HG03064 (cell line): ENCODE measurements around the gene ESYT2.

Experiments used
- ATAC-seq: cut with Tn5 transposase; IDR thresholded peaks from one replicate; pipeline ENCODE4 v1.9.1; 2021; ENCODE audit warnings: low read depth; ENCODE audit not compliant: unreplicated experiment

ESYT2 gene

GRCh38 chr7:158828133-158829020 lies 932 bp downstream of the ESYT2 start:
- no peak for ATAC-seq

DNA sequence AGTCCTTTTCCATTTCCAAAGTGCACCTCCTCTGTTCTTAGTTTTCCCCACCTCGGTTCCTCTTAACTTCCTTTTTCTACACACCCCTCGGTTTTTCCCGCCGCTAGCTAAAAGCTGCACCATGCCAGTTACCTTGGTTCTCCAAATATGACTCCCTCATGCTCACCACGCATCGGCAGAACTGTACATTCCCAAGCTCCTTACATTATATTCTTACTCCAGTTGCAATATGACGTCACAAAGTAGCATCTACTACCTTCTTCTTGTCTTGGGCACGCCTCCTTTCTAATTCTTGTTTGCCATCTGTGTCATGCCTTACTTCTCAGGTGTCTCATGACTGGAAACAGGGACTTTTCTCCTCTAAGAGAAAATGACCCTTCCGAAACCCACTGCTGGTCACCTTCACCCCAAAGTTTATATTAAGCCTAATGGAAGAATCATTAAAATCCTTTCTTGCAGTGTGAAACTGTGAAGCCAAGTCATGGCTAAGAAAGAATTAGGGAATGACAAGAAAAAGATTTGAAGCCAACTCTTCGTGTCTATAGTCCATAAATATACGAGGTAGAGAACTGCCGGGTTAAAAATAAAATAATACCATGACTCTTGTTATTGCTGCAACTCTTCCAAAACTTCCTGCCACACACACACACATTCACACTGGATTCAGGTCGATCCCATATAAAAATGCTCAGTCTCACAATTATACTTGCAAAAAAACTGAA lies 1.7 kb downstream of the ESYT2 start:
- no peak for ATAC-seq

- ATAC-seq = no peak
Measured at GRCh38 chr7:158825628-158826289, 3.5 kb downstream of the ESYT2 start.

GRCh38 chr7:158824028-158824427 lies 5.3 kb downstream of the ESYT2 start:
- peak; percentile 71 for ATAC-seq

DNA sequence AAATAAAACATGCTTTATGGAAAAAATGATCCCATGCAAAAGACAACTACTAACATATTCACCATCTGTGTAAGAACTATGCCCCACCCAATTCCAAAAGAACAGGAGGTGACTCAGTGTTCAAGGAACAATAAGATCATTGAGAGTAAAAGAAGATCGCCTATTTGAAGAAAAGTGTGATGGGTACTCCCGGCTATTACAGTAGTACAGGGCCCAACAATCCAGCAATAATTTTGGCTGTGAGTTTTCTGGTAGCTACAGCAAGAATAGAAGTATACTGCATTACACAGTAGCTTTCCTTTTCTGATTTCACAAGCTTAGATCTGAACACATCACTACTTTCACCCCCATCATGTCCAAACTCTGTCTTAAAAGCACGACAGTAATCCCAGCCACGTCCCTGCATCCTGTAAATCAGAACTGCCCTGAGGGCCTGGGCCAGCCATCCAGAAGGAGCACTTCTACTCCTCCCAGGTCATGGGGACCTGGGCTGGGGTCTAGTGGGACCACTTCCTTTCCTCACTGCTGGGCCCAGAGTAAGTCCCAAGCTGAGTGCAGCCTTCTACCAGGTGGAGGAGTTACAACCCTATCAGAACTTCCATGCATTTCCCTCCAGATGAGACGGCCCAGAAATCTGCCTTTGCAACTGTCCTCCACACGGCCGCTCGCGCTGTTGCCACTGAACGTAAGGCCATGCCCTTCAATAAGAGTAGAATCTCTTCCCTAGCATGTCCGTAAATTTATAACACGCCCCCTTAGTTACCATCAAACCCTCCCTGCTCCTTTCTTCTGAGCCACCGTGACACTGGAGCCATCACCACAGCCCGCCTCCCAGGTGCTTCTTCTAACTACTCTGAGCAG lies 7.9 kb downstream of the ESYT2 start:
- ATAC-seq = no peak

DNA sequence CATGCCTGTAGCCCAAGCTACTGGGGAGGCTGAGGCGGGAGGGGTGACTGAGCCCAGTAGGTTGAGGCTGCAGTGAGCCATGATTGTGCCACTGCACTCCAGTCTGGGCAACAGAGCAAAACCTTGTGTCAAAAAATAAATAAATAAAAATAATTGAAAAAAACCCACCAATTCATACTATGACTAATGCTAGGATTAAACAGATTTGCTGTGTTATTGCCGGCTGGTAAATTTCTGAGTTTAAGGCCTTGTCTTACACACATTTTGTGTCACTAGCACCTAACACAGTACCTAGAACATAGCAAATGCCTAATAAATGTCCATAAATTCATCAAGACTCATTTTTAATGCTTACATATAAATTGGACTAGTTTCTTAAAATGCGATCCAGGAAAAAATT lies 8.7 kb downstream of the ESYT2 start:
- ATAC-seq = no peak

DNA sequence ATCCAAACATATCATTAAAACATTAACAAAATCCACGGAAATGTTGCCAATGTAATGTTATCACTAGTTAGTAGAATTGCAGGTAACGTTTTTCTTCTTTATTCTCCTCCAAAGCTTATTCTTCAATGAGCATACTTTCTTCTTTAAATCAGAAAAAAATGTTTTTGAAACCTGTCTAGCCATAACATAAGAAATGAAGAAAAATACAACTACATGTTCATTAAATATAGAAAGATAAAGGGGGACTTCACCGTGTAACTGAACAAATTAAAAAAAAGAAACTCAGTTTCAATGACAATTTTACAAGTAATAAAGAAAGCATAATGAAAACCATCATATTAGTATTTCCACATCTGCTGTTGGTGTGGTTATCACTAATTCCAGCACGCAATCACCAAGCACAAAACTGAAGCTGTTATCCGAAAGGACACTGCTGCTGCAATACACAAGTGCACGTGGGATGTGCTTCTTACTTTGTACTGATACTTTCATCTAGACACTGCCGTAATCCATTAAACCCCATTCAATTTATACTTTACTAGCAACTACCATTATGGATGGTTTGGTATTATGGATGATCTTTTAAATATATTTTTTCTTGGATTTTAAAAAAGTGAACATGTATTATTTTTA lies 9.6 kb downstream of the ESYT2 start:
- no peak for ATAC-seq

DNA sequence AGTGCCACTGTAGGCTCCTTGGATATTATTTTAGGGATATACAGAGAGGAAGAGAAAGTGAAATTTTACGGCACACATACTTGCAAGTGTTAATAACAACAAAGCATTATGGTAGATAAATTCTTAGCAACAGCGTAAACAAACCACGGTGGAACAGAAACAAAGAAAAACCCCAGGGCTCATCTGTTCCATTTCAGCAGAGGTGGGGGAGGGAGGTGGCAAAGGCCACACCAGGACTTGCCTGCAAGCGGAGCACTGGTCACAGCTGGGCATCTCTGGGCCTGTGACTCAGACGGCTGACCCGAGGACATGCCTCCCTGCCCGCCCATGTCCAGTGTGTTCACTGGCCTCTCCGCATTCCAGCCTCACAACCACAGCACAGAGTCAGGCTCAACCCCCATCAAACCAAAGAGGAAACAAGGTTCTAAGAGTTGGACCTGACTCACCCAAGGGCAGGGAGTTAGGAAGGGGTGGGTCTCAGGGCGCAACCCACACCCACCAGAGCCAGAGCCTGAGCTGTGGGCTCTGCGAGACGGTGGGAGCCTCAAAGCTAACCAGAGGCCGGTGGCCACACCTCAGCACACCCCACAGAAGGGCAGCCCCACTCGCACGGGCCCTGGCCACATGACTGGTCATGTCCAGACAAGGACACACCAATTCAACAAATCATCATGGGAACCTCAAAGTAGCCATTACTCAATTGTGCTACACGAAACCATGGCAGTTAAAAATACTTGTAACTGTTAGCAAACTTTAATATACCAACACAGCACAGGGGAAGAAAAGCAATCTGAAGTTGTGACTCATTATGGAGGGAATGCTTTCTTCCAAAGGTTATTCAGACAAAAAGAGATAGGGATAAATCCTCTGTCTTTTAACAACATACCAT lies 10.7 kb downstream of the ESYT2 start:
- ATAC-seq = peak; percentile 86

GRCh38 chr7:158816995-158817394 lies 12.3 kb downstream of the ESYT2 start:
- no peak for ATAC-seq

DNA sequence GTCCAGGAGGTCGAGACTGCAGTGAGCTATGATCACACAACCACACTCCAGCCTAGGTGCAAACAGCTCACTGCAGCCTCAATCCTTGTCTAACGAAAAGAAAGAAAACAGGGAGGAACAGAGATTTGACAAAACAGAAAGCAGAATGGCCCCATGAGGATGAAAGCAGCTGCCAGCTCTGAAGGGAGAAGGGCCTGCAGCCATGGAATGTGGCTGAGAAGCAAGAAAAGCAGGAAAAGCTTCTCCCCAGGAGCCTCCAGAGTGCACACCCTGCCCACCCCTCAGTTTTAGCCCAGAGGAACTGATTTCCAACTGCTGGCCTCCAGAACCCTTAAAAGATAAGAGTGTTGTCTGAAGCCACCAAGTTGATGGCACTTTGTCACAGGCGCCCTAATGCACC lies 13.0 kb downstream of the ESYT2 start:
- ATAC-seq = no peak

DNA sequence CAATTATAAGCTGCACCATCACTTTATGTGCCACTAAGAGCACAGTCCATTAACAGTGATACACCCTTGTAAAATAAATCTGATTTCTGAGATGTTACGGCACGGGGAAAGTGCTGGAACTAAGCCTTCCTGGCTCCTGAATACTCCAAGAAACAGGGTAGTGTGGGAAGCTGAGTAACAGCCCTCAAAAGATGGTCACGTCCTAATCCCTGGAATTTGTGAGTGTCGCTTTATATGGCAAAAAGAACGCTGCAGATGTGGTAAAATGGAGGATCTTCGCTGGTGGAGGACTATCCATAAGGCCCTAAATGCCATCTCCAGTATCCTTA lies 13.5 kb downstream of the ESYT2 start:
- ATAC-seq = no peak

GRCh38 chr7:158815083-158815799 lies 14.1 kb downstream of the ESYT2 start:
- no peak for ATAC-seq

- no peak for ATAC-seq
Measured at GRCh38 chr7:158814637-158815036, 14.7 kb downstream of the ESYT2 start.

- no peak for ATAC-seq
Measured at GRCh38 chr7:158812684-158813083, 16.6 kb downstream of the ESYT2 start.

DNA sequence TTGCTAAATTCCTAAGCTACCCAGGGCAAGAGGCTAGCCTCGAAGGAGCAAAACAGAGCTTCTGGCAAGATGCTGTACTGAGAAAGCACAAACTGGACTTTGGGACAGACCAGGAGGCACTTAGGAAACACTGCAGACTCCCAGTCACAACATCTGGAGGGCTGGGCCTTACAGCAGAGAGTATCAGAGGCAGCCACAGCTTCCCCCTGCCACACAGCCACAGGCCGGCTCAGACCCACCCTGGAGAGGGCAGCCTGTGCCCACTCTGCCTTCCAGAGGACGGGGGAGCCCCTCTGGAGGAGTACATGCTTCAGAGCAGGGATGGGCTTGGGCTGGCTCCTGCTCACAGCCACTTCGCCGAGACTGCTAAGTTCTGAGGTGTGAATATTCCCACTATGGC lies 17.4 kb downstream of the ESYT2 start:
- ATAC-seq = no peak

DNA sequence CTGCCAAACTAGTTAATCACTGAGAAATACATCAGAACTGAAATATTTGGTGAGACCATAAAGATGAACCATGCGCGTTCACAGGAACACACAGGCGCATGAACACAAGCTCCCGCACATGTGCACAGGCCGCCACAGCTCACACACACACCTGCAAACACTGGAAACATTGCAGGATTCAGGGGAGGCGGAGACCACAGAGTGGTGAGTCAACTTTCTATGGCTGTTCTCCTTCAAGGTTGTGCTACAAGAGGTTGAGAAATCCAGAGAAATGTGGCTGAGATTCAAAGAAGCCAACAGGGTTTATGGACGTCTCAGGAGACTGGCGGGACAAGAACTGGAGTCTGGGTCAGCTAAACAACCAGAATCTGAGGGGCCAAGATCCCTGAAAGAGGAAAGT lies 17.8 kb downstream of the ESYT2 start:
- no peak for ATAC-seq

DNA sequence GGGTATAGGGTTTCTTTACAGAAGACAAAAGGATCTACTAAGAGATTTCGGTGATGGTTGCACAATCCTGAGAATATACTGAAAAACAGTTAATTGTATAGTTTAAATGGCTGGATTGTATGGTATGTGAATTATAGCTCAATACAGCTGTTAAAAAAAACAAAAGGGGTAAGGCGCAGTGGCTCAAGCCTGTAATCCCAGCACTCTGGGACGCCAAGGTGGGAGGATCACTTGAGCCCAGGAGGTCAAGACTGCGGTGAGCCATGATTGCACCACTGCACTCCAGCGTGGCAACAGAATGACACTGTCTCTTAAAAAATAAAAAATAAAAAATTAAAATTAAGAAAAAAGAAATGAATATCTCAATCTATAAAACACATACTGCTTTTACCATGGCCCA lies 18.5 kb downstream of the ESYT2 start:
- ATAC-seq = no peak

DNA sequence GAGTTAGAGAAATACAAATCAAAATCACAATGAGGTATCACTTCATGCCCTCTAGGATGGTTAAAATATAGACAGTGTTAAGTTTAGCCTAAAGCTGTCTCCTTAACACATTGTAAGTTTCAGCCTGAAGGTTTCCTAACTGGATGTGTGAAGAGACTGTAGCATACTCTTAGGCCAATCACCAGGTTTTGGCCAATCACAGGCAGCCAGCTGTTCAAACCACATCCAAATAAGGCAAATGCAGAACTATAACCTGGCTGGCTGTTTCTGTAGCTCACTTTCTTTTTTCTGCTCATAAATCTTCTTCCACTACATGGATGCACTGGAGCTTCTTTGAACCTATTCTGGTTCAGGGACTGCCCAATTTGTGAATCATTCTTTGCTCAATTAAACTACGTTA lies 19.7 kb downstream of the ESYT2 start:
- peak; percentile 90 for ATAC-seq

DNA sequence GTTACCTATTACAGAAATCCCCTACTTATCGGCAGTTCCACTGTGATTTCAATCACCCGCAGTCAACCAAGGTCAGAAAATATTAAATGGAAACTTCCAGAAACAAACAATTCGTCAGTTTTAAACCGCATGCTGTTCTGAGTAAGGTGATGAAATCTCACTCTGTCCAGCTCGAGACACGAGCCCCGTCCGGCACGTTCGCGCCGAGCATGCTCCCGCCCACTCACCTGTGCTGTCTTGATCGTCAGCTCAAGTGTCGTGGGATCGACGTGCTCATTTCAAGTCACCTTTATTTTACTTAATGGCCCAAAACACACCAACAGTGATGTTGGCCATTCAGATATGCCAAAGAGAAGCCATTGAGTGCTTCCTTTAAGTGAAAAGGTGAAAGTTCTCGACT lies 21.2 kb downstream of the ESYT2 start:
- no peak for ATAC-seq
